HS-5 (cell line): ENCODE results near the gene TFAP2E.

Source experiments
- DNase-seq: peaks from one replicate; pipeline ENCODE4 v3.0.0-alpha.2; 2012; ENCODE audit warnings: low read depth

TFAP2E gene

GRCh38 chr1:35644204-35644603 is 71.1 kb downstream of the TFAP2E start:
- DNase-seq: no peak
